NOMO-1 treated with DMSO at 0.1 percent for 48 hours (cell line): ENCODE measurements around the gene C1QC.
A peak's percentile ranks its signal among the peaks of the same experiment; 100 is the strongest.

Source experiments
- DNase-seq: peaks from one replicate; lab custom pipeline; 2025; ENCODE audit not compliant: unreplicated experiment; lab: John Stamatoyannopoulos, UW

The C1QC gene

DNA sequence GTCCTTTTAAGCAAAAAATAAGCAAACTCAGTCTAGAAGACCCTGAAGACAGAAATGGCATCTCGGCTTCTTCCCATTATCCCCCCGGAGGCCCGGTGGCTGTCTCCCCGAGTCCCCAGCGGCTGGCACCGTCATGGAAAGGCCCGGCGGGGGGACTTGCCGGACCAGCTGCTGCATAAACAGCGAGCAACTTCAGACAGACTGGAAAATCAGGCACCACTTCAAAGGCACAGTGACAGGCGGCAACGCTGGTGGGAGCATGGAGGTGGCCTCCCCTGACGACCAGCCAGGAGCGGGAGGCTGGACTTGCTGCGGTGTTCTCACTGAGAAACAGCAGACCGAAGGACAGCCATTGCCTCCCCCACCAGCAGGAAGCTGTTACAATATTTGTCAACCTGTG, 25.4 kb upstream of the C1QC start:
- no peak for DNase-seq

DNA sequence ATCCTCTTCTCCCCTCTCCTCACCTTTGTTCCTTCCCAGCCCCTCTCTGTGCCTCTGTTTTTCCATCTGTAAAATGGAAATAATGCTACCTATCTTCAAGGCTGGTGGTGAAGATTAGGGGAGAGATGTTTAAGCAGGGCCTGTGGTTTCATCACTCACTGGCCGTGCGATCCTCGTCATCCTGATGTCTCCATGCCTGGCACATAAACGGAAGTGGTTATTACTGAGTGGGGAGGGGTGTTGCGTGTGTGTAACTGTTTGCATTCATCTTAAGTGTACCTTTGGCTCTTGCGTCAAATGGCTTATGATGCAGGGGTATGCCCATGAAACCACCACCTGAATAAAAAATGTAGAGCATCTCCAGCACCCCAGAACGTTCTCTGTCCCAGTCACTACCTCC, 24.2 kb upstream of the C1QC start:
- peak; percentile 84 for DNase-seq

GRCh38 chr1:22619798-22620197, 23.6 kb upstream of the C1QC start:
- no peak for DNase-seq

DNA sequence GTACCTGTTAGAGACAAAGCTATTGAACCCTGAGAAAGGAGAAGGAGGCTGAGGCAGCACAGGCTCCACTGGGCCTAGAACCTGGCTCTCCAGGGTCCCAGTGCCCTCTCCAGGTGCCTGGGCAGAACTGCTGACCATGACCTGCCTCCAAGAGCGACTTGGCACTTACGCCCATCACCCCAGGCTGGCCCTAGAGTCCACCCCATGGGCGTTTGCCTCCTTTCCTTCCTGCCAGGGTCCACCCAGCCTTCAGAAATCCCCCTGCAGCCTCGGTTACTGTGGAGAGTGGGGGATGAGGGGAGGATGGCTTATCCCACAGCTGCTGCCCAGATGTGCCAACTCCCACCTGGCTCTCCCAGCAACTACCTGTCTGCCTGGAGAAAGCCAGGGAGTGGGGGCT, 21.7 kb upstream of the C1QC start:
- DNase-seq = no peak

DNA sequence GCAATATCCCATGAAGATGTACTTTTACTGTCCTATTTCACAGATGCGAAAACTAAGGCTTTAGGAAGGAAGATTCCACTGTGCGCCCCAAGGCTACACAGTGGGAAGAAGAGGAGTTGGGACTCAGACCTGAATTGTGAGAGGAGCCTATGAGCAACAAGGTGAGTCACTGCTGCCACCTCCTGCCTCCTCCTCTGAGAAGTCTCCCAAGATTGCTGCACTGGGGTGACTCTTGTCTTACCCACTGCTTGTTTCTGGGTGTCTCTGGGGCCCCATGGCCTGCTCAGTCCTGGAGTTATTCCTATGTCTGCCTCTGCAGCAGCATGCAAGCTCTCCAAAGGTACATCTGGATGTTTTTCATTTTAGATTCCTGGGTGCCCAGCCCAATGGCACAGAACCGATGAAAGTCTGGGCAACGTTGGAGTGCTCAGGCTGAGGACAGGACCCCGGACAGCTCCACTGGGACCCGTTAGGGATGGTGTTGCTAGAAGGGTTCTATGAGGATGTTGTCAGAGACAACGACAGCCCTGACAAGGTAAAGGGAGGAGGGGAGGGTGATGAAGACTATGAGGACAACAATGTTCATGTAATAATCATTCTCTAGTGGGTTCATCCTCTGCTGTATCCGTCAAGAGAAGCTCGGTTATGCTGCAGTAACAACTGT, 18.0 kb upstream of the C1QC start:
- DNase-seq = no peak

- DNase-seq = no peak
Measured at GRCh38 chr1:22626237-22627157, 16.9 kb upstream of the C1QC start.

- no peak for DNase-seq
Measured at GRCh38 chr1:22627331-22627730, 16.1 kb upstream of the C1QC start.

- no peak for DNase-seq
Measured at GRCh38 chr1:22628698-22629444, 14.6 kb upstream of the C1QC start.

- no peak for DNase-seq
Measured at GRCh38 chr1:22629886-22630285, 13.5 kb upstream of the C1QC start.

DNA sequence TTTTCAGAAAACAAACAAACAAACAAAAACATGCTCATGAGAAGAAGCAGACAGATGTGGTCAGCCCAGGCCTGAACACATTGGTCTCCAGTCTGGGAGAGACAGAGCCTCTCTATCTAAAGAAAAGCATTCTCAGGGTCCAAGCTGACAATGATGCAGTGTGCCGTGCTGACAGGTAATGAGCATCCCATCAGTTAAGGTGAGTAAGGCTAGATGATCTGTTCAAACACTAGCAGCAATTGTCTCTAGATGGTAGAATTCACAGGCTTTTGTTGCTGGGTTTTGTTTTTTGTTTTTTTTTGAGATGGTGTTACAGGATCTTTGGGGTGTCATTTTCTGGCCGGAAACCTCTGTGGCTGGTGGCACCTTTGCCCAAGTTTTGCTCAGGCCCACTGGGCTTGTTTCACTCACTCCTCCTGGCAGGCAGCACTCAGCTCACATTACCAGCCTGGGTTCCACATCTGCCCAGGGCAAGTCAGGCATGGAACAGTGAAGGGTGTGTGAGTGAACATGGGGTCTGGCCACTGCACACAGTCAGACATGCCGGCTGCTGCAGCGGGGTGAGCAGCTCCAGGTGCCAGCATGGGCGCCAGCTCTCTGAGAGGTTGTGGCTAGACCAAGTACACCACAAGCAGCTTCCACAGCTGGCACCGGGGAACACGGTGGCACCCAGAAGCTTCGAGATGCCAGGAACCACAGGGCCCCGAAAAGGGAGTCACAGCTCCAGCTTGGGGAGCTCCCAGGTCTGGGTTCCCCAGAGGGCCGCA, 9.6 kb upstream of the C1QC start:
- DNase-seq = no peak

GRCh38 chr1:22635436-22635835, 8.0 kb upstream of the C1QC start:
- DNase-seq = no peak

DNA sequence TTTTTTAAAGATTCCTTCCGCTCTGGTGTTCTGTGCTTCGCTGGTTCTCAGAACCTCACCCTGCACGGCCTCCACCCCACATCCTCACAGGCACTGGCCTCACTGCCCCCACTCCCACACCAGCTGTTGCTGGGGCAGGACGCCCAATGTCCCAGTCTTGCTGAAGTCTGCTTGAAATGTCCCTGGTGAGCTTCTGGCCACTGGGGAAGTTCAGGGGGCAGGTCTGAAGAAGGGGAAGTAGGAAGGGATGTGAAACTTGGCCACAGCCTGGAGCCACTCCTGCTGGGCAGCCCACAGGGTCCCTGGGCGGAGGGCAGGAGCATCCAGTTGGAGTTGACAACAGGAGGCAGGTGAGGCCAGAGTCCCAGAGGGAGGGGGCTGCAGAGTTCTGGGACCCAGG, 7.1 kb upstream of the C1QC start, which contains the start of gene C1QA:
Gene C1QA (plus strand): TSS at position 276 of the 400 bp plus-strand sequence. CDS start 989 bp downstream, outside the sequence.
- DNase-seq = peak; percentile 64

DNA sequence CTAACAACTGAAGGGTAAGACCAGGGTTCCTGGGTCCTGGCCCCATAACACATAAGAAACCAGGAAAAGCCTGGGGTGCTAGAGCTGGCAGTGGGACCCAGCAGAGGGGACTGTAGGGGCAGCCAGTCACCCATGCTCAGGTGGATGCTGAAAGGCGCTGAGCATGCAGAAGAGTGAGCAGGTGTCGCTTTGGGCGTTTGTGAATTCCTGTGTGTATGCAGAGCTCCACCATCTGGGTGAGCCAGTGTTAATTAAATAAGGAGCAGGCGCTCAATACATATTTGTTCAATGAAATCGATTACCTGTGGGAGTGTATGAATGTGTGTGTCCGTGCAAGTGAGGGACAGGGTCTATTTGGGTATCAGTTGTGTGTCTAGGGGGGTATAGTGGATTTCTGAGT, 6.5 kb upstream of the C1QC start:
- DNase-seq = no peak

DNA sequence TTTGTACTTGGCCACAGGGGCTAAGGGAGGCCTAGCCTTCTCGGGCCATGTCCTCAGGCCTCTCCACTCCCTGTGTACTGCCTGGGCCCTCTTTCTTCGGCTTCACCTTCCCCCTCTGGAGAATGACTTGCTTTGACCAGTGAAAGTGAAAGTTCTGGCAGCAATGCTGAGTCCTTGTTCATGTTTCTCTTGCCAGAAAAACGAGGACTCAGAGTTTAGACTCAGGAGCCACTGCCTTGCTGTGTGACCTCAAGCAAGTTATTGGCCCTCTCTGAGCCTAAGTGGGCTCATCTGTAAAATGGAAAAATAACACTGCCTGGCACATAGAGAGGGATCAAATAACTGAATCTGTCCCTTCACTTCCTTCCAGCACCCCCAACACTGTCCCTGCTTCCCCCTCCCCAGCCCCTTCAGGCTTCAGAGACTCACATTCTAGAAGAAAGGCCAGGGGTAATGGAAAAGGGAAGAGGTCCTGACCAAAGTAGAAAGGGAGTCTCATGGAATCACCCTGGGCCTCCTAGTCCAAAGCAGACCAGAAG, 5.5 kb upstream of the C1QC start:
- no peak for DNase-seq

DNA sequence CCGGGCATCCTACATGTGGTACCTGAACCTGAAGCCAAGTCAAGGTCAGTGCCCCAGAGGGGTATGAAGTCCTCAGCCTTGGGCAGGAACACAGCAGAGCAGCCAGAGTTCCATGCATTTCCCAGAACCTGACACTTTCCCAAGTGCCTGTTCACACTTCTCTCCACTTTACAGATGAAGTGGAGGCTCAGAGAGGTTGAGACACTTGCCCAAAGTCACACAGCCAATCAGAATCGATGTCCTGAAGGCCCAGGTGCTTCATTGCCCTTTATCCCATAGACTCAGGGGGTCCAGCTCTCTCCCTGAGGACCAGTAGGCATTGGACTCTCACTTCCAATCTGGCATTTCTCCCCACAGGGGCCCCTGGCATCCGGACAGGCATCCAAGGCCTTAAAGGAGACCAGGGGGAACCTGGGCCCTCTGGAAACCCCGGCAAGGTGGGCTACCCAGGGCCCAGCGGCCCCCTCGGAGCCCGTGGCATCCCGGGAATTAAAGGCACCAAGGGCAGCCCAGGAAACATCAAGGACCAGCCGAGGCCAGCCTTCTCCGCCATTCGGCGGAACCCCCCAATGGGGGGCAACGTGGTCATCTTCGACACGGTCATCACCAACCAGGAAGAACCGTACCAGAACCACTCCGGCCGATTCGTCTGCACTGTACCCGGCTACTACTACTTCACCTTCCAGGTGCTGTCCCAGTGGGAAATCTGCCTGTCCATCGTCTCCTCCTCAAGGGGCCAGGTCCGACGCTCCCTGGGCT, 4.8 kb upstream of the C1QC start:
- no peak for DNase-seq

DNA sequence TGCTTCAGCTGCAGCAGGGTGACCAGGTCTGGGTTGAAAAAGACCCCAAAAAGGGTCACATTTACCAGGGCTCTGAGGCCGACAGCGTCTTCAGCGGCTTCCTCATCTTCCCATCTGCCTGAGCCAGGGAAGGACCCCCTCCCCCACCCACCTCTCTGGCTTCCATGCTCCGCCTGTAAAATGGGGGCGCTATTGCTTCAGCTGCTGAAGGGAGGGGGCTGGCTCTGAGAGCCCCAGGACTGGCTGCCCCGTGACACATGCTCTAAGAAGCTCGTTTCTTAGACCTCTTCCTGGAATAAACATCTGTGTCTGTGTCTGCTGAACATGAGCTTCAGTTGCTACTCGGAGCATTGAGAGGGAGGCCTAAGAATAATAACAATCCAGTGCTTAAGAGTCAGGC, 4.1 kb upstream of the C1QC start:
- DNase-seq = no peak

DNA sequence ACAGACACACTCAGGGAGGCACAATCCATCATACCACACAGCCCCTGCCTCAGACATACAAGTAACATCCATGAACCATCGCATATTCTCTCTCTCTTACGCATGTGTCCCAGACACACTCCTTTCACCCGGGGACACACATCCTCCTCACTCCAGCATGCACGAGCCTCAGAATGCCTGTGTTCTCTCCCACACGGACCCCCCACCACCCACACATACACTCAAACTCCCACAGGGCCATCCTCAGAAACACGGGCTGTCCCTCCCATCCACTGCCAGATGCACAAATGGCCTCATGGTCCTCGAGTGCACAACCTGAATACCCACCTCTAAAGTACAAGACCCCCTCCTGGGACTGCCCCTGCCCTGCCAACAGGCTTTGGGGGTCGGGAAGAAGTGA, 2.2 kb upstream of the C1QC start:
- no peak for DNase-seq

DNA sequence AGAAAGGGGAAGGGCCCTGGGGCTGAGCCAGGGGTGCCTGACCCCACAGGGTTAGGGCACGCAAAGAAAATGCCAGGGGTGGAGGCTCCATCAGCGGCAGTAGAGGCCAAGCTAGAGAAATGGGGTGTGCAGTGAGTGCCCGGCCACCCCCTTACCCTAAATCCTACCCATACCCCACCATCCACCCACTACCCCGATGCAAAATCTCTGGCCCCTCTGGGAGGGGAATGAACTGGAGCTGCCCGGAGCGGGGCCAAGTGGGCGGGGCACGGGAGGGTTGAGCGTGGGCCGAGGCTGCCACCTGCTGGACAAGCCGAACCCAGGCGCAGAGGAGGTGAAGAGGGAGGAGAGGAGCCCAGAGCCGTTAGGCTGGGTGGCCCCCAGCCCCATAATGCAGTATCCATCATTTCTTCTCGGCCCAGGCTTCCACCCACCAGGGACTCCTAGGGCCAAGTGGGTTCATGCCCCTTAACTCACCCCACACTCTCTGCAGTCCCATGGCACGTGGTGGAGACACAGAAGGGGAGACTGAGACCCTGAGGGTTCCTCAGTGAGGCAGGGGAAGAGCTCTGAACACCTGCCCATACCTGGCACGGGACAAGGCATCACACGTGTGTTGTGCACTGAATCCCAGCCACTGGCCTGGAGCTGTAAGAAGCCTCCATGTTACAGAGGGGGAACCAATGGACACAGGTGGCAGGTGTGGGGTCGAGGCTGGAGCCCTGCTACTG, 1.4 kb upstream of the C1QC start:
- peak; percentile 30 for DNase-seq

DNA sequence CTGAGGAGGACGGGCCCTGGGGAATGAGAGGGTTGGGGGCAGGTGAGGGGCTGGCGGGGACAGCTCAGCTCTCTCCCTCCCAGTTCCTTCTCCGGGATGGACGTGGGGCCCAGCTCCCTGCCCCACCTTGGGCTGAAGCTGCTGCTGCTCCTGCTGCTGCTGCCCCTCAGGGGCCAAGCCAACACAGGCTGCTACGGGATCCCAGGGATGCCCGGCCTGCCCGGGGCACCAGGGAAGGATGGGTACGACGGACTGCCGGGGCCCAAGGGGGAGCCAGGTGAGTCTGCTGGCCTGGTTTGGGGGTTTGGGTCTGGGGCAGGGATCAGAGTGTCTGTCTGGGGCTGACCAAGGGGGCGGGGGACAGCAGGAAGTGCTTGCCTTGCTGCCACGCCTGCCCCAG, 495 bp downstream of the C1QC start:
- DNase-seq = no peak
